Measurements from ENCODE around the gene WFDC1. TPM values are rescaled to one million over a fixed set of nuclear protein-coding genes. Genes with fewer than 3 reads are reported as not detected.

Gene WFDC1
- total RNA-seq, 1 experiment from 2014 or later = not detected

- no peaks in the 10 kb centered on the region for H3K36me3 ChIP-seq (ENCODE audit: control insufficient read depth, insufficient read depth, low read length)
- BruUV-seq (replicated peaks) = no TSS peak
- ChIA-PET POLR2A (no interaction called here), CTCF (no interaction called here)
- no peak for DNase-seq (ENCODE audit: low read depth, low spot score)
- no peaks in the 10 kb centered on the region for H3K4me1 ChIP-seq (ENCODE audit: control insufficient read depth, insufficient read depth, low read length)
- no peaks in the 10 kb centered on the region for H3K27me3 ChIP-seq (ENCODE audit: control insufficient read depth, insufficient read depth, low read length)
- TF ChIP-seq TCF7L2 (IDR thresholded peaks at IDR 0.05; ENCODE audit: low read depth, low read length) (no peak), POLR2AphosphoS5 (IDR thresholded peaks at IDR 0.05; ENCODE audit: low read depth, low read length) (no peak), SIN3A (IDR thresholded peaks at IDR 0.05; ENCODE audit: borderline replicate concordance, insufficient read depth, low read depth, low read length) (no peak), REST (IDR thresholded peaks at IDR 0.05; ENCODE audit: insufficient read depth in 1 of 2, low read depth in 2 of 2, low read length in 1 of 2) (no peak), CTCF (IDR thresholded peaks at IDR 0.05) (no peak)
- H3K27ac ChIP-seq (ENCODE audit: low read length) = no peak overlapping the region
- intact Hi-C loops (cut with micrococcal nuclease; ENCODE audit: unreplicated experiment) (no loop called here), in situ Hi-C loops (cut with HindIII; ENCODE audit: low pct_unique_long_range_greater_than_20kb, low sequenced_read_pairs) (no loop called here)
- H3K9me3 ChIP-seq (ENCODE audit: control insufficient read depth, insufficient read depth, low read depth, low read length) = no peaks in the 10 kb centered on the region
- H3K4me3 ChIP-seq (ENCODE audit: low read depth in 2 of 2, low read length in 2 of 2) = no peak overlapping the region
- ATAC-seq = no peak
Observed at GRCh38 chr16:84339311-84339710, 44.6 kb downstream of the WFDC1 start.

GRCh38 chr16:84339766-84340165 lies 45.1 kb downstream of the WFDC1 start:
- DNase-seq (ENCODE audit: low read depth, low spot score) = no peak
- no TSS peak for BruUV-seq (replicated peaks)
- TF ChIP-seq CTCF (IDR thresholded peaks at IDR 0.05) (no peak), REST (IDR thresholded peaks at IDR 0.05; ENCODE audit: insufficient read depth in 1 of 2, low read depth in 2 of 2, low read length in 1 of 2) (no peak), TCF7L2 (IDR thresholded peaks at IDR 0.05; ENCODE audit: low read depth, low read length) (no peak), POLR2AphosphoS5 (IDR thresholded peaks at IDR 0.05; ENCODE audit: low read depth, low read length) (no peak), SIN3A (IDR thresholded peaks at IDR 0.05; ENCODE audit: borderline replicate concordance, insufficient read depth, low read depth, low read length) (no peak)
- H3K27me3 ChIP-seq (ENCODE audit: control insufficient read depth, insufficient read depth, low read length) = no peaks in the 10 kb centered on the region
- no peaks in the 10 kb centered on the region for H3K9me3 ChIP-seq (ENCODE audit: control insufficient read depth, insufficient read depth, low read depth, low read length)
- CTCF ChIA-PET = no interaction called here
- H3K4me3 ChIP-seq (ENCODE audit: low read depth in 2 of 2, low read length in 2 of 2) = no peak overlapping the region
- no peak for ATAC-seq
- intact Hi-C loops (cut with micrococcal nuclease; ENCODE audit: unreplicated experiment) (no loop called here), in situ Hi-C loops (cut with HindIII; ENCODE audit: low pct_unique_long_range_greater_than_20kb, low sequenced_read_pairs) (no loop called here)
- H3K4me1 ChIP-seq (ENCODE audit: control insufficient read depth, insufficient read depth, low read length) = no peaks in the 10 kb centered on the region
- no peaks in the 10 kb centered on the region for H3K36me3 ChIP-seq (ENCODE audit: control insufficient read depth, insufficient read depth, low read length)
- no peak overlapping the region for H3K27ac ChIP-seq (ENCODE audit: low read length)
- POLR2A ChIA-PET = no interaction called here

Measured in Panc1 (cell line).